DMS114 treated with DMSO at 0.1 percent for 48 hours (cell line): ENCODE results near the gene GNAZ.
A peak's percentile ranks its signal among the peaks of the same experiment; 100 is the strongest.
"Not testable (repeated sequence)": the region's sequence is repeated elsewhere in the genome, so short reads cannot be mapped to it uniquely, and the experiment has no call there.

Source experiments
- DNase-seq: peaks from one replicate; lab custom pipeline; 2025; ENCODE audit not compliant: unreplicated experiment; lab: John Stamatoyannopoulos, UW

Gene GNAZ

GRCh38 chr22:23130697-23131096, 60.4 kb downstream of the GNAZ start:
- no peak for DNase-seq

GRCh38 chr22:23131931-23132330, 61.6 kb downstream of the GNAZ start:
- no peak for DNase-seq

GRCh38 chr22:23132376-23133091, 62.2 kb downstream of the GNAZ start:
- no peak for DNase-seq

GRCh38 chr22:23133922-23134321, 63.6 kb downstream of the GNAZ start:
- DNase-seq, result no peak

GRCh38 chr22:23136991-23137390, 66.7 kb downstream of the GNAZ start:
- DNase-seq, result not testable (repeated sequence)

- DNase-seq, result no peak
Measured at GRCh38 chr22:23137468-23137867, 67.1 kb downstream of the GNAZ start.

- DNase-seq, result no peak
Measured at GRCh38 chr22:23137905-23138561, 67.7 kb downstream of the GNAZ start.

- no peak for DNase-seq
Measured at GRCh38 chr22:23138584-23139435, 68.5 kb downstream of the GNAZ start.

GRCh38 chr22:23140385-23140784, 70.1 kb downstream of the GNAZ start:
- DNase-seq, result no peak

- DNase-seq, result no peak
Measured at GRCh38 chr22:23142546-23143105, 72.3 kb downstream of the GNAZ start.

GRCh38 chr22:23143119-23143518, 72.8 kb downstream of the GNAZ start:
- DNase-seq, result no peak

GRCh38 chr22:23144432-23144831, 74.1 kb downstream of the GNAZ start:
- DNase-seq, result no peak

- DNase-seq, result peak; percentile 94
Measured at GRCh38 chr22:23144932-23145877, 74.9 kb downstream of the GNAZ start, which contains the start of gene RAB36. Gene RAB36 (plus strand): TSS chr22:23145477. CDS start chr22:23146617, 1,140 bp downstream.

- DNase-seq, result no peak
Measured at GRCh38 chr22:23145878-23146470, 75.7 kb downstream of the GNAZ start.

- DNase-seq, result no peak
Measured at GRCh38 chr22:23146478-23147205, 76.3 kb downstream of the GNAZ start.

- no peak for DNase-seq
Measured at GRCh38 chr22:23147617-23148387, 77.5 kb downstream of the GNAZ start.

- DNase-seq, result no peak
Measured at GRCh38 chr22:23149743-23150238, 79.5 kb downstream of the GNAZ start.

GRCh38 chr22:23150762-23151161, 80.4 kb downstream of the GNAZ start:
- no peak for DNase-seq
